Neuronal stem cell (in vitro differentiated cells): ENCODE measurements around the gene RANGRF.
A peak's percentile ranks its signal among the peaks of the same experiment; 100 is the strongest.

ENCODE experiments used
- DNase-seq: peaks from one replicate; pipeline ENCODE4 v3.0.0-alpha.2; 2013; ENCODE audit warnings: low spot score
- H2AFZ ChIP-seq: one replicate; pipeline ENCODE4 v1.6.1; 2013; ENCODE audit warnings: mild to moderate bottlenecking, low read length, inconsistent platforms
- H2AK5ac ChIP-seq: 2 replicates; pipeline ENCODE4 v1.6.1; 2013; ENCODE audit warnings: low read depth, mild to moderate bottlenecking, inconsistent platforms, low read length, moderate library complexity, mixed read lengths
- H2BK120ac ChIP-seq: 2 replicates; pipeline ENCODE4 v1.6.1; 2013; ENCODE audit warnings: low read depth, mild to moderate bottlenecking, inconsistent platforms, low read length, moderate library complexity, mixed read lengths
- H2BK12ac ChIP-seq: one replicate; pipeline ENCODE4 v1.6.1; 2013; ENCODE audit warnings: low read length, inconsistent platforms
- H2BK15ac ChIP-seq: 2 replicates; pipeline ENCODE4 v1.6.1; 2013; ENCODE audit warnings: mild to moderate bottlenecking, low read length, inconsistent platforms, mixed read lengths
- H2BK5ac ChIP-seq: one replicate; pipeline ENCODE4 v1.6.1; 2013; ENCODE audit warnings: inconsistent platforms, mild to moderate bottlenecking, low read length, moderate library complexity
- H3K14ac ChIP-seq: one replicate; pipeline ENCODE4 v1.6.1; 2013; ENCODE audit warnings: low read length, inconsistent platforms
- H3K18ac ChIP-seq: 2 replicates; pipeline ENCODE4 v1.6.1; 2013; ENCODE audit warnings: low read length, inconsistent platforms
- H3K23ac ChIP-seq: 2 replicates; pipeline ENCODE4 v1.6.1; 2013; ENCODE audit warnings: low read depth, mild to moderate bottlenecking, mixed read lengths, low read length, inconsistent platforms; ENCODE audit not compliant: poor library complexity
- H3K27ac ChIP-seq: replicated peaks from 3 replicates; pipeline ENCODE4 v1.5.1; 2013; ENCODE audit warnings: low read length, inconsistent platforms
- H3K27me3 ChIP-seq, 3 experiments: 2 replicates each; pipeline ENCODE4 v1.6.1; 2013; ENCODE audit warnings: low read length in 3 of 3, mild to moderate bottlenecking in 2 of 3, inconsistent platforms in 1 of 3, low read depth in 1 of 3, mixed read lengths in 1 of 3, moderate library complexity in 1 of 3; ENCODE audit not compliant: control insufficient read depth in 3 of 3, insufficient read depth in 3 of 3
- H3K36me3 ChIP-seq, 2 donors: replicated peaks in 1 of 2; 2 replicates each; pipeline ENCODE4 v1.6.1; 2013; ENCODE audit warnings: low read length in 2 of 2; ENCODE audit not compliant: control insufficient read depth in 2 of 2, insufficient read depth in 2 of 2
- H3K4ac ChIP-seq: 2 replicates; pipeline ENCODE4 v1.6.1; 2013; ENCODE audit warnings: inconsistent platforms, mild to moderate bottlenecking, low read length, moderate library complexity
- H3K4me1 ChIP-seq, 2 donors: 1 replicate in 1 of 2; 2 replicates in 1 of 2; pipeline ENCODE4 v1.6.1; 2013; ENCODE audit warnings: low read length in 2 of 2, low read depth in 1 of 2; ENCODE audit not compliant: control insufficient read depth in 2 of 2, insufficient read depth in 1 of 2
- H3K4me2 ChIP-seq: one replicate; pipeline ENCODE4 v1.6.1; 2013; ENCODE audit warnings: mild to moderate bottlenecking, low read length, inconsistent platforms; ENCODE audit not compliant: insufficient read depth, poor library complexity, severe bottlenecking
- H3K4me3 ChIP-seq, 2 donors: 2 replicates each; pipeline ENCODE4 v1.5.1; 2013; ENCODE audit warnings: low read length in 2 of 2, mild to moderate bottlenecking in 2 of 2, inconsistent platforms in 1 of 2, moderate library complexity in 1 of 2
- H3K79me1 ChIP-seq: one replicate; pipeline ENCODE4 v1.6.1; 2013; ENCODE audit warnings: low read depth, mild to moderate bottlenecking, inconsistent platforms, low read length, moderate library complexity
- H3K9ac ChIP-seq: one replicate; pipeline ENCODE4 v1.6.1; 2013; ENCODE audit warnings: mild to moderate bottlenecking, low read depth, low read length, inconsistent platforms; ENCODE audit not compliant: poor library complexity
- H3K9me3 ChIP-seq, 2 donors: replicated peaks in 1 of 2; 2 replicates each; pipeline versions ENCODE3 to v1.6.1; 2013; ENCODE audit warnings: low read length in 2 of 2, mild to moderate bottlenecking in 2 of 2, inconsistent platforms in 1 of 2, low read depth in 1 of 2, mixed read lengths in 1 of 2, moderate library complexity in 1 of 2; ENCODE audit not compliant: control insufficient read depth in 2 of 2, insufficient read depth in 1 of 2
- H4K8ac ChIP-seq: one replicate; pipeline ENCODE4 v1.6.1; 2013; ENCODE audit warnings: low read depth, mild to moderate bottlenecking, inconsistent platforms, low read length, moderate library complexity
- H4K91ac ChIP-seq: one replicate; pipeline ENCODE4 v1.6.1; 2013; ENCODE audit warnings: low read length, low read depth, mild to moderate bottlenecking, inconsistent platforms; ENCODE audit not compliant: poor library complexity
- WGBS, 2 donors: extraction: QIAGEN DNeasy Blood & Tissue Kit; methylation state at CpG; one replicate each; pipeline ENCODE4 v1.1.7; 2013; ENCODE audit warnings: missing lambda C conversion rate in 2 of 2, mixed read lengths in 1 of 2; ENCODE audit not compliant: insufficient read length in 2 of 2, insufficient replicate concordance in 1 of 2; ENCODE audit errors: extremely low coverage in 2 of 2; 5-methylcytosine and 5-hydroxymethylcytosine counted together

Gene RANGRF

DNA sequence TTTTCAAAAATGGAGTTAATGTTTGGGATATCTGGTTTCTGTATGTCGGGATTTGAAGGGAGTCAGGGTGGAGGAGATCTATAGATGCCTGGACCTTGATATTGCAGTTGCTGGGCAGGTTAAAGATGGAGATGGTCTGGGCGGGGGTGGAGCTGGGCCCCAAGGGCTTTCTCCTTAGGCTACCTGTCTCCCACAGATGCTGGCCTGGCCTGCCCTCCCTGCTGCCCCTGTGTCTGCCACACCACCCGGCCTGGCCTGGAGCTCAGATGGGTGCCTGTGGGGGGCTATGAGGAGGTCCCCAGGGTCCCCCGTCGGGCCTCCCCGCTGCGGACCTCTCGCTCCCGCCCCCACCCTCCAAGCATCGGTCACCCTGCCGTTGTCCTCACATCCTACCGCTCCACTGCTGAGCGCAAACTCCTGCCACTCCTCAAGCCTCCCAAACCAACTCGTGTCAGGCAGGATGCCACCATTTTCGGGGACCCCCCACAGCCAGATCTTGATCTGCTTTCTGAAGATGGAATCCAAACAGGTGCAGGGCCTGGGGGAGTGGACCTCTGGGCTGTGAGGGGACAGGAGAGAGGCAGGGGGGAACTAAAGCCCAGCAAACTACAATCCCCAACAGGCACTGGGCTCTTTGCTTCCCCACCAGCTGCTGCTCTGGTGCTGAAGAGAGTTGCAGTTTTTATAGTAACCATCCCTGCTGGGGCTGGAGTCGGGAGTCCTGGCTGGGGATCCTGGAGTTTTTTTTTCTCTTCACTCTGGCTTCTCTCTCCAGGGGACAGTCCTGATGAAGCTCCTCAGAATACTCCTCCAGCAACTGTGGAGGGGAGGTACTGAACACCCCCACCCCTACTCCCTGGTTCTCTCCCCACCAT, 24.5 kb downstream of the RANGRF start:
- Histone ChIP-seq H2BK12ac (no peak overlapping the region), H3K27ac (no peak overlapping the region), H3K4me1 (peaks cover 6 to 18% of the 10 kb centered on the region in 2 donors), H3K4ac (no peak overlapping the region), H3K79me1 (no peaks in the 10 kb centered on the region), H3K18ac (peak overlapping the region; percentile 64), H3K9me3 (no peaks in the 10 kb centered on the region), H2BK120ac (no peak overlapping the region), H3K4me3 (no peak overlapping the region), H3K4me2 (no peak overlapping the region), H3K27me3 (peaks cover 5 to 77% (median 24%) of the 10 kb centered on the region in 3 experiments), H4K91ac (no peak overlapping the region), H2BK15ac (no peak overlapping the region), H3K23ac (no peak overlapping the region), H2BK5ac (no peak overlapping the region), H3K9ac (no peak overlapping the region), H4K8ac (no peak overlapping the region), H3K14ac (peak overlapping the region; percentile 94), H2AFZ (no peak overlapping the region), H2AK5ac (peak overlapping the region; percentile 3), H3K36me3 (no peaks in the 10 kb centered on the region)
- no CpG with 5 or more reads among the region's 16 CpGs for WGBS, 2 donors
- DNase-seq: no peak

DNA sequence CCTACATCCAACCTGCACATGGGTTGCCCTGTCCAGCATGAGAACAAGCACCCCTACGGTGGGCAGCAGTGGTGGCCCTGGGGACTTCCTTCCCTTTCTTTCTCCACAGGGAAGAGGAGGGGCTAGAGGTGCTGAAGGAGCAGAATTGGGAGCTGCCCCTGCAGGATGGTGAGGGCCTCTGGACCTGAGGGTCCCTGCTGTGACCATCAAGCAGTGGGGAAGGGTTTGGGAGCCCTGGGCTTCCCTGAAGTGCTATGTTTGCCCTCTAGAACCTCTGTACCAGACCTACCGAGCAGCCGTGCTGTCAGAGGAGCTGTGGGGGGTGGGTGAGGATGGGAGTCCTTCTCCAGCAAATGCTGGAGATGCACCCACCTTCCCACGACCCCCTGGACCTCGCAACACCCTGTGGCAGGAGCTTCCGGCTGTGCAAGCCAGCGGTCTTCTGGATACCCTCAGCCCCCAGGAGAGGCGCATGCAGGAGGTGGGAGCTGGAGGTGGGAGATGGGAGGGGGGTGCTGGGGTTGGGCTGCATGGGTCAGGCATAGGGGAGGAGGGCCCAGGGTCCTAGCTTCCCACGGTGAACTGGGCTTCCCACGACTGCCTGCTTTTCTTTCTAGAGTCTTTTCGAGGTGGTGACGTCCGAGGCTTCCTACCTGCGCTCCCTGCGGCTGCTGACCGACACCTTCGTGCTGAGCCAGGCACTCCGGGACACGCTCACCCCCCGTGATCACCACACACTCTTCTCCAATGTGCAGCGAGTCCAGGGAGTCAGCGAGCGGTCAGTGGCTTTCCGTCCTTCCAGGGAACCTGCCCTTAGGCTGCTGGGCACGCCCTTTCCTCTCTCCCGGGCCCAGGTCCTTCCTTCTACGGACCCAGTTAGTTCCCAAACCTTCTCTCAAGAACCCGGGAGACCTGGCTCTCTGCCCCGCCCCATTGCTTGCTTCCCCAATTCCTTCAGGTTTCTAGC, 26.6 kb downstream of the RANGRF start:
- H3K23ac ChIP-seq: peak overlapping the region; percentile 90
- peak overlapping the region; percentile 56 for H2BK15ac ChIP-seq
- peak overlapping the region; percentile 83 for H2AFZ ChIP-seq
- peaks cover 6 to 18% of the 10 kb centered on the region in 2 donors for H3K4me1 ChIP-seq
- WGBS, 2 donors: no CpG with 5 or more reads among the region's 29 CpGs
- no peaks in the 10 kb centered on the region for H3K79me1 ChIP-seq
- peak overlapping the region; percentile 83 for H2BK120ac ChIP-seq
- DNase-seq: no peak
- peak overlapping the region; percentile 5 to 72 for H3K4me3 ChIP-seq
- no peak overlapping the region for H4K91ac ChIP-seq
- peaks cover 5 to 88% (median 24%) of the 10 kb centered on the region in 3 experiments for H3K27me3 ChIP-seq
- H2BK5ac ChIP-seq: peak overlapping the region; percentile 71
- no peaks in the 10 kb centered on the region for H3K9me3 ChIP-seq
- no peaks in the 10 kb centered on the region for H3K36me3 ChIP-seq
- no peak overlapping the region for H2BK12ac ChIP-seq
- peak overlapping the region; percentile 53 for H2AK5ac ChIP-seq
- H3K4ac ChIP-seq: no peak overlapping the region
- peak overlapping the region; percentile 74 for H3K9ac ChIP-seq
- H4K8ac ChIP-seq: no peak overlapping the region
- H3K4me2 ChIP-seq: peak overlapping the region; percentile 85
- peak overlapping the region; percentile 86 for H3K14ac ChIP-seq
- peak overlapping the region; percentile 79 for H3K18ac ChIP-seq
- no peak overlapping the region for H3K27ac ChIP-seq

DNA sequence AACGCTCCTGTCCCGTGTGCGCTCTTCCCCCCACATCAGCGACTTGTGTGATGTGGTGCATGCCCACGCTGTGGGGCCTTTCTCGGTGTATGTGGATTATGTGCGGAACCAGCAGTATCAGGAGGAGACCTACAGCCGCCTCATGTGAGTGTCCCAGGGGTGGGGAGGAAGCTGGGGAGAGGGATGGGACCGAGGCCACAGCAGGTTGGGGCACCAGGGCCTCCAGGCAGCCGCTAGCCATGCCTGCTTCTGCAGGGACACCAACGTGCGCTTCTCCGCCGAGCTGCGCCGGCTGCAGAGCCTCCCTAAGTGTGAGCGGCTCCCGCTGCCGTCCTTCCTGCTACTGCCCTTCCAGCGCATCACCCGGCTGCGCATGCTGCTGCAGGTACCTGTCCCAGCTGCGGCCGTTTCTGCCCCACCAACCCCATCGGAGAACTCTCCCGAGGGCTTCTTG, 27.3 kb downstream of the RANGRF start:
- peak overlapping the region; percentile 83 for H2BK120ac ChIP-seq
- H3K23ac ChIP-seq: peak overlapping the region; percentile 90
- H2BK12ac ChIP-seq: no peak overlapping the region
- no CpG with 5 or more reads among the region's 26 CpGs for WGBS, 2 donors
- no peak overlapping the region for H3K9ac ChIP-seq
- H3K79me1 ChIP-seq: no peaks in the 10 kb centered on the region
- peak overlapping the region; percentile 86 for H3K14ac ChIP-seq
- no peak overlapping the region for H3K27ac ChIP-seq
- H3K4me2 ChIP-seq: peak overlapping the region; percentile 85
- H2BK15ac ChIP-seq: no peak overlapping the region
- H3K27me3 ChIP-seq: peaks cover 5 to 86% (median 24%) of the 10 kb centered on the region in 3 experiments
- DNase-seq: no peak
- no peaks in the 10 kb centered on the region for H3K9me3 ChIP-seq
- no peak overlapping the region for H4K91ac ChIP-seq
- H3K18ac ChIP-seq: peak overlapping the region; percentile 79
- H2BK5ac ChIP-seq: peak overlapping the region; percentile 71
- peaks cover 6 to 18% of the 10 kb centered on the region in 2 donors for H3K4me1 ChIP-seq
- no peak overlapping the region for H3K4ac ChIP-seq
- H3K36me3 ChIP-seq: no peaks in the 10 kb centered on the region
- H2AK5ac ChIP-seq: peak overlapping the region; percentile 3
- no peak overlapping the region for H4K8ac ChIP-seq
- peak overlapping the region in 1 of 2 donors; percentile 72 for H3K4me3 ChIP-seq
- H2AFZ ChIP-seq: peak overlapping the region; percentile 83
